Glutamatergic neuron (in vitro differentiated cells): ENCODE measurements around the gene SMIM28. TPM values are rescaled to one million over a fixed set of nuclear protein-coding genes. Genes with fewer than 3 reads are reported as not detected.

ENCODE experiments used
- DNase-seq: peaks from one replicate; pipeline ENCODE4 v3.0.0; 2022
- H3K27ac Mint-ChIP-seq: one replicate; pipeline ENCODE4 v1.8.0; 2020; ENCODE audit warnings: mild to moderate bottlenecking, mixed read lengths, inconsistent platforms; ENCODE audit not compliant: unreplicated experiment
- H3K27me3 Mint-ChIP-seq: one replicate; pipeline ENCODE4 v1.8.0; 2020; ENCODE audit warnings: mild to moderate bottlenecking, moderate library complexity, mixed read lengths, inconsistent platforms; ENCODE audit not compliant: unreplicated experiment
- H3K36me3 Mint-ChIP-seq: one replicate; pipeline ENCODE4 v1.8.0; 2020; ENCODE audit warnings: mild to moderate bottlenecking, mixed read lengths, inconsistent platforms; ENCODE audit not compliant: unreplicated experiment
- H3K4me1 Mint-ChIP-seq: one replicate; pipeline ENCODE4 v1.8.0; 2020; ENCODE audit warnings: mild to moderate bottlenecking, low read depth, mixed read lengths, inconsistent platforms; ENCODE audit not compliant: unreplicated experiment
- H3K4me3 Mint-ChIP-seq: one replicate; pipeline ENCODE4 v1.8.0; 2020; ENCODE audit warnings: mild to moderate bottlenecking, mixed read lengths, inconsistent platforms; ENCODE audit not compliant: unreplicated experiment
- H3K9me3 Mint-ChIP-seq: one replicate; pipeline ENCODE4 v1.8.0; 2020; ENCODE audit warnings: mild to moderate bottlenecking, moderate library complexity, mixed read lengths, inconsistent platforms; ENCODE audit not compliant: unreplicated experiment
- total RNA-seq: library from RNA; stranded (reverse); fragmentation: NEBNext Ultra II Directional; extraction: Animal tissue kit (Norgen Biotek cat#: 25700); gene quantifications from one replicate; pipeline ENCODE4 v1.2.1, GENCODE V29; 2021; ENCODE audit not compliant: unreplicated experiment
- TF ChIP-seq, protein P1 (sequence below): fragments of 200-600 bp; sonication (generic); IDR thresholded peaks from one replicate; pipeline ENCODE4 v1.5.0; 2021; ENCODE audit not compliant: partially characterized antibody, unreplicated experiment

The SMIM28 gene
- total RNA-seq, 1 donor from 2014 or later, result not detected

DNA sequence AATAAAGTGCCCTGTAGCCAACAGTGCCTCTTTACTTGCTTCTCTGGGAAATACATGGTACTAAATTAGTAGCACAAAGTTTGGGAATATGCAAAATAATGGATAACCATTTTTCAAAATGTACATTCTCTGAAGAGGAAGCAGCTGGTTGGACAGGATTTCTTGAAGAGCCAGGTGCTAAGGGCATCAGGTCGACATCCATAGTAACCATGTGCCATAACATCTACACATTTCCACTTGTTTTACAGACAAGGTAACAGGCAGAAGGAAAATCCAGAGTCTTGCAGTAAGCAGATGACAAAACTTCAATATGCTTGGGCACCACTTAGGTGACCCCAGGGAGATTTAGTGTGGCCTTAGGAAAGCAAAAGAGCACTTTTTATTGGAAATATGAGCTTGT is 36.5 kb upstream of the SMIM28 start:
- H3K27ac Mint-ChIP-seq, result no peak overlapping the region
- H3K4me1 Mint-ChIP-seq, result no peaks in the 10 kb centered on the region
- H3K27me3 Mint-ChIP-seq, result no peaks in the 10 kb centered on the region
- no peak for DNase-seq
- TF ChIP-seq, protein P1, sequence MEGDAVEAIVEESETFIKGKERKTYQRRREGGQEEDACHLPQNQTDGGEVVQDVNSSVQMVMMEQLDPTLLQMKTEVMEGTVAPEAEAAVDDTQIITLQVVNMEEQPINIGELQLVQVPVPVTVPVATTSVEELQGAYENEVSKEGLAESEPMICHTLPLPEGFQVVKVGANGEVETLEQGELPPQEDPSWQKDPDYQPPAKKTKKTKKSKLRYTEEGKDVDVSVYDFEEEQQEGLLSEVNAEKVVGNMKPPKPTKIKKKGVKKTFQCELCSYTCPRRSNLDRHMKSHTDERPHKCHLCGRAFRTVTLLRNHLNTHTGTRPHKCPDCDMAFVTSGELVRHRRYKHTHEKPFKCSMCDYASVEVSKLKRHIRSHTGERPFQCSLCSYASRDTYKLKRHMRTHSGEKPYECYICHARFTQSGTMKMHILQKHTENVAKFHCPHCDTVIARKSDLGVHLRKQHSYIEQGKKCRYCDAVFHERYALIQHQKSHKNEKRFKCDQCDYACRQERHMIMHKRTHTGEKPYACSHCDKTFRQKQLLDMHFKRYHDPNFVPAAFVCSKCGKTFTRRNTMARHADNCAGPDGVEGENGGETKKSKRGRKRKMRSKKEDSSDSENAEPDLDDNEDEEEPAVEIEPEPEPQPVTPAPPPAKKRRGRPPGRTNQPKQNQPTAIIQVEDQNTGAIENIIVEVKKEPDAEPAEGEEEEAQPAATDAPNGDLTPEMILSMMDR, result no peak
- H3K4me3 Mint-ChIP-seq, result no peak overlapping the region
- no peaks in the 10 kb centered on the region for H3K36me3 Mint-ChIP-seq
- H3K9me3 Mint-ChIP-seq, result no peaks in the 10 kb centered on the region

DNA sequence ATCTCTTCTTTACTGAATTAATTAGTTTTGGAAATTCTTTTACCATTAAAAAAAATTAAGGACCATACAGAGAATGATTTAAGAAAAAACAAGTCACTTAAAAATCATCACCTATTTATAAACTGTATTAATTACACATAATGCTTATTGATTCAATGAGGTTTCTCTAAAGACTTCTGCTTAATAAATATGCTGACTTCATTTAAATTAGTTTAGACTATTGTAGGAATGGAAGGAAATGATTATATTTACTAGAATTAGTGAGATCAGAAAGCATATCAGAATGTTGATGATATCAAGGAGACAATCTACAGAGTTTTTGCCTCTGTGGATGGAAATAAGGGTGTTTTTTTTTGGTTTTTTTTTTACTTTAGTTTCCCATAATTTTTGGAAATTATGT is 34.6 kb upstream of the SMIM28 start:
- no peak overlapping the region for H3K27ac Mint-ChIP-seq
- H3K36me3 Mint-ChIP-seq, result no peaks in the 10 kb centered on the region
- DNase-seq, result no peak
- no peaks in the 10 kb centered on the region for H3K4me1 Mint-ChIP-seq
- no peak overlapping the region for H3K4me3 Mint-ChIP-seq
- no peaks in the 10 kb centered on the region for H3K27me3 Mint-ChIP-seq
- no peaks in the 10 kb centered on the region for H3K9me3 Mint-ChIP-seq
- TF ChIP-seq, protein P1, result no peak

DNA sequence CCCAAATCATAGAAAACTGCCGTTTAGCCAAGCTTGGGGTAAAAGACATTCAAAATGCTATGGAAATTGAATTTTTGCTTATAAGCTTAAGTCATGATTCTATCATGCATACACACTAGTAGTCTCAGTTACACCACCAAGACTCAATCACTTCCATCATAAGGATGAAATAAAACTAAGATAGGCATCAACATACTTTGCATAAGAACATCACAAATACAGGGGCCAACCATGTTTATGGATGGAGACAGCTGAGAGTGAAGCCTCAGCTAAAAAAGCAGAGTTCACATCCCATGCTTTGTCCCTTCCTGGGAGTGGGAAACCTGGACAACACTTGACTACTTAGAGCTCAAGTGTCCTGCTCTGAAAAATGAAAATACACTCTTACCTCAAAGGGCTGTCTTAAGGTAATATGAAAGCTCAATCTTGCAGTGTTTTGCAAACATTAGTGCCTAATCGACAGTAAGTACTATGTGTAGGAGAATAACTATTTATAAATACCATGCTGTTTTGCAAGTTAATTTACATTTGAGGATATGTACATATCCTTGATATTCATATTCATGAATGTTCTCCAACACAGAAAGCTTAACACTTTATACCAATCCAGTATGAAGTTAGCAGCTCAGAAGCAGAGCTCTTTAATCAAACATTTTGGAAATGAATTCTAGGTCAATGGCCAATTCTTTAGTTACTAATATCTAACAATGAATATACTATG is 32.0 kb upstream of the SMIM28 start:
- no peak overlapping the region for H3K4me3 Mint-ChIP-seq
- no peaks in the 10 kb centered on the region for H3K4me1 Mint-ChIP-seq
- no peaks in the 10 kb centered on the region for H3K27me3 Mint-ChIP-seq
- no peak overlapping the region for H3K27ac Mint-ChIP-seq
- H3K36me3 Mint-ChIP-seq, result no peaks in the 10 kb centered on the region
- H3K9me3 Mint-ChIP-seq, result no peaks in the 10 kb centered on the region
- no peak for DNase-seq
- TF ChIP-seq, protein P1, result no peak

DNA sequence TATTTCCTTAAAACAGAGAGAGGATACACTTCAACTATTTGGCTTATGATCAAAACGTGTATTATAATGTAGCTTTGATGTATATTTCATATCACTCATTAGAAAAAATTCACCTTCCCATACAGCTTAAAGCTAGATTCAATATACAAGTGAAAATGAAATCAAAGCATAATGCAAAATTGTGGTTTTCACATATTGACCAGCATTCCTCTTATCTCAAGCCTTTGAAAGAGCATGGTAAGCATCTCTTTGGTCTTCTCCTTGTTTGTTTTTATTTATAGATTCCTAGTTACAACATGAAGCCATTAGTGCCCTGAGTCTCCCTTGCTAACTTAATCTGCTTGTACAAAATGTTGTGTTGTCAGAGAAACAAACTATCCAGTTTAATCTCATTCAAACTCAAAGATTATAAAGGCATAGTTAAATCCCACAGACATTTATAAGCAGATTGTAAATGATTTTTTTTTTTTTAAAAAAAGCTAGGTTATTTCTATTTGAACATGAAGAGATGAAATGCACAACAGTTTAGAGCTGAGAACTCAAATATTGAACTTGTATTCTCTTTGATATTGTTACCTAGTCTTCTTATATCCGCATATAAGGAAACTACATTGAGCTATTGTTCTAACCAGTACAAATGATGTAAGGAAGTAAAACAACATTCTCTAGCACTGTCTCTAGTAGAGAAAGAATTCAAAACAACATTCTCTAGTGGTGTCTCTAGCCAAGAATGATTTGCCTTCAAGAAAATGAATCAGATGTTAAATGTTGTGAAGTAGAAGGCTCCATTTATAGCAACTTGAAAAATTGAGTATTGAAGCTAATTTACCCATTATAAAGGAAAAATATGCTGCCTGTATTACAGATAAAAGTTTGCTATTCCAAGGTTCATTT is 31.2 kb upstream of the SMIM28 start:
- Mint-ChIP-seq H3K4me3 (no peak overlapping the region), H3K4me1 (no peaks in the 10 kb centered on the region), H3K9me3 (no peaks in the 10 kb centered on the region), H3K36me3 (no peaks in the 10 kb centered on the region), H3K27ac (no peak overlapping the region), H3K27me3 (no peaks in the 10 kb centered on the region)
- TF ChIP-seq, protein P1, result no peak
- no peak for DNase-seq

DNA sequence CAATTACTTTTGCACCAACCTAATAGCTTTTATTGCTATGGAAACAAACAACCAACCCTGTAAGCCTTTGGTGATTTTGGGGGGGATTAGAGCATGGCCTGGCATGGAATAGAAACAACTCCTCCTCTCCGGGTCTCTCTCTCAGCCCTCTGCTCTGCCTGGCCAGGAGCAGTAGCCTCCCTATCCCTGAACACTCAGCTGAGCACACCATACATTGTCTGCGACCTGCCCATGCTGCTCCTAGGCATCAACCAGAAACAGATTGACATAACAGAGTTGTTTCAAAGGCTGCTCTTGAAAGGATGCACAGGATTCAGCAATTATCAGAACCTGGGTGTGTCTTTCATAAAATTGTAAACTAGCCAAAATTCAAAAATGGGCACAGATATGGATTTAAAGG is 29.8 kb upstream of the SMIM28 start:
- no peaks in the 10 kb centered on the region for H3K9me3 Mint-ChIP-seq
- no peaks in the 10 kb centered on the region for H3K36me3 Mint-ChIP-seq
- no peak for DNase-seq
- H3K27ac Mint-ChIP-seq, result no peak overlapping the region
- H3K4me1 Mint-ChIP-seq, result no peaks in the 10 kb centered on the region
- TF ChIP-seq, protein P1, result no peak
- no peaks in the 10 kb centered on the region for H3K27me3 Mint-ChIP-seq
- H3K4me3 Mint-ChIP-seq, result no peak overlapping the region
